Measurements from ENCODE around the gene CACNG4. TPM values are rescaled to one million over a fixed set of nuclear protein-coding genes. Genes with fewer than 3 reads are reported as not detected.

Gene CACNG4
- total and polyA plus RNA-seq, 9 of the 15 experiments (the other 6 are each of a cell fraction or from before 2014, with no cell fraction given): 0.07 TPM; not detected in 8

DNA sequence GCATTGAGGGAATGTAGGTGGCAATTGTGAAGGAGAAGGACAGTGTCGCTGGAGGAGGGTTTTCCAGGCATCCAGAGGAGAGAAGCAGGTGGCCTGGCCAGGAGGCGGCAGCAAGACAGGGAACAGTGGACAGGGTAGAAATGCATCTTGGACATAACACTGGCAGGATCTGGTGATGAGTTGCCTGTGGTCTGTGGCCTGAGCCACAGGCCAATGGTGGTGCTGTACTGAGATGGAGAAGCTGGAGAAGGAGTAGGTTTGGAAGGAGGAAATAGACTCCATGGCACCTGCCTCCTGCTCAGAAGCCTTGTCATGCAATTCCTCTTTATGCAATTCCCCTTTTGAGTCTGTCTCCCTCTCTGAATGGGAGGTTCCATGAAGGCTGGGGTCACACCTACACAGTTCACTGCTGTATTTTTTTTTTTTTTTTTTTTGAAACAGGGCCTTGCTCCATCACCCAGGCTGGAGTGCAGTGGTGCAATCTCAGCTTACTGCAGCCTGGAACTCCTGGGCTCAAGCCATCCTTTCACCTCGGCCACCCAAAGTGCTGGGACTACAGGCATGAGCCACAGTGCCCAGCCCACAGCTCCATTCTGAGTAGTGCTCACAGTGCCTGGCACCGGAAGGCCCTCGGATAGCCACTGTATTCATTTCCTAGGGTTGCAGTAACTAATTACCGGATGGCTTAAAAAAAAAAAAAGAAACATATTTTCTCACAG is 13.5 kb upstream of the CACNG4 start:
- H3K4me2 ChIP-seq (ENCODE audit: insufficient read depth, low read length): no peak overlapping the region
- H4K20me1 ChIP-seq (replicated peaks; ENCODE audit: control insufficient read depth, insufficient read depth, low read length): no peaks in the 10 kb centered on the region; the same call in none of the 2 replicates
- 0% methylated on average over 5 of the region's 6 CpGs for WGBS (ENCODE audit: insufficient coverage, low coverage, missing lambda C conversion rate)
- H3K27ac ChIP-seq (ENCODE audit: extremely low read depth, low read depth, low read length): no peak overlapping the region
- TF ChIP-seq, protein P1, sequence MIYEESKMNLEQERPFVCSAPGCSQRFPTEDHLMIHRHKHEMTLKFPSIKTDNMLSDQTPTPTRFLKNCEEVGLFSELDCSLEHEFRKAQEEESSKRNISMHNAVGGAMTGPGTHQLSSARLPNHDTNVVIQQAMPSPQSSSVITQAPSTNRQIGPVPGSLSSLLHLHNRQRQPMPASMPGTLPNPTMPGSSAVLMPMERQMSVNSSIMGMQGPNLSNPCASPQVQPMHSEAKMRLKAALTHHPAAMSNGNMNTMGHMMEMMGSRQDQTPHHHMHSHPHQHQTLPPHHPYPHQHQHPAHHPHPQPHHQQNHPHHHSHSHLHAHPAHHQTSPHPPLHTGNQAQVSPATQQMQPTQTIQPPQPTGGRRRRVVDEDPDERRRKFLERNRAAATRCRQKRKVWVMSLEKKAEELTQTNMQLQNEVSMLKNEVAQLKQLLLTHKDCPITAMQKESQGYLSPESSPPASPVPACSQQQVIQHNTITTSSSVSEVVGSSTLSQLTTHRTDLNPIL (CRISPR knock-in tag; IDR thresholded peaks at IDR 0.05): no peak
- TF ChIP-seq SPI1 (IDR thresholded peaks at IDR 0.05; ENCODE audit: borderline replicate concordance, low read depth, low read length): no peak
- TF ChIP-seq BRD4 (IDR thresholded peaks at IDR 0.05): no peak
- no peak for TF ChIP-seq KDM5B (IDR thresholded peaks at IDR 0.05; ENCODE audit: insufficient replicate concordance, low read depth, low read length)
- TF ChIP-seq, protein P2, sequence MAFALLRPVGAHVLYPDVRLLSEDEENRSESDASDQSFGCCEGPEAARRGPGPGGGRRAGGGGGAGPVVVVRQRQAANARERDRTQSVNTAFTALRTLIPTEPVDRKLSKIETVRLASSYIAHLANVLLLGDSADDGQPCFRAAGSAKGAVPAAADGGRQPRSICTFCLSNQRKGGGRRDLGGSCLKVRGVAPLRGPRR (CRISPR knock-in tag; IDR thresholded peaks at IDR 0.05): no peak
- DNase-seq (ENCODE audit: extremely low read depth in 1 of 4, low spot score in 3 of 4): no peak
- no peaks in the 10 kb centered on the region for H3K9me3 ChIP-seq (replicated peaks; ENCODE audit: control insufficient read depth, insufficient read depth, low read depth, low read length)
- H3K9me1 ChIP-seq (ENCODE audit: control insufficient read depth, insufficient read depth, low read length): no peaks in the 10 kb centered on the region
- no peak overlapping the region for H3K9ac ChIP-seq (ENCODE audit: insufficient read depth in 1 of 2, low read depth in 2 of 2, low read length in 2 of 2)
- ATAC-seq: no peak
- ChIA-PET CTCF (ENCODE audit: low intra/inter-chr PET ratio) (no interaction called here), POLR2A (interaction anchor here (0.7 kb wide), 1 partner anchor 185 kb away, joined by 3 read pairs; no protein-coding TSS in a partner anchor)
- in situ Hi-C loops (cut with MboI) (no loop called here), intact Hi-C loops (cut with micrococcal nuclease) (no loop called here)
- BruUV-seq (replicated peaks): no TSS peak
- H3K36me3 ChIP-seq (ENCODE audit: control insufficient read depth, insufficient read depth, low read length): no peaks in the 10 kb centered on the region
- H3K4me3 ChIP-seq: no peak overlapping the region
- no peak for FAIRE-seq
- H3K27me3 ChIP-seq (ENCODE audit: control insufficient read depth in 2 of 2, insufficient read depth in 2 of 2, low read length in 2 of 2): peaks cover 33 to 90% of the 10 kb centered on the region in 2 experiments
- H3K79me2 ChIP-seq (ENCODE audit: control insufficient read depth, insufficient read depth, low read length): no peaks in the 10 kb centered on the region
- H2AFZ ChIP-seq (ENCODE audit: low read depth, low read length): no peak overlapping the region
- H3K4me1 ChIP-seq (replicated peaks in 1 of 2; ENCODE audit: control insufficient read depth in 2 of 2, insufficient read depth in 2 of 2, low read length in 2 of 2): no peaks in the 10 kb centered on the region

All from K562 (cell line).